ENCODE data around the gene PYROXD2. TPM values are rescaled to one million over a fixed set of nuclear protein-coding genes. Genes with fewer than 3 reads are reported as not detected.

The PYROXD2 gene
- polyA plus RNA-seq, 1 experiment = 23.1 TPM

GRCh38 chr10:98460837-98461499 is 46.0 kb upstream of the PYROXD2 start:
- ChIA-PET POLR2A (interaction anchor here (0.6 kb wide), 1 partner anchor 125 kb away, joined by 3 read pairs; no protein-coding TSS in a partner anchor), CTCF (interaction anchor here (1.0 to 1.2 kb wide), 4 partner anchors 14 to 711 kb away, joined by 3 read pairs; no protein-coding TSS in a partner anchor)
- H3K27me3 ChIP-seq (ENCODE audit: control insufficient read depth, insufficient read depth, low read length) = no peaks in the 10 kb centered on the region
- no peaks in the 10 kb centered on the region for H3K36me3 ChIP-seq (ENCODE audit: control insufficient read depth, insufficient read depth, low read length)
- no peak overlapping the region for H3K4me3 ChIP-seq (ENCODE audit: low read depth, low read length)
- TF ChIP-seq, protein P1, sequence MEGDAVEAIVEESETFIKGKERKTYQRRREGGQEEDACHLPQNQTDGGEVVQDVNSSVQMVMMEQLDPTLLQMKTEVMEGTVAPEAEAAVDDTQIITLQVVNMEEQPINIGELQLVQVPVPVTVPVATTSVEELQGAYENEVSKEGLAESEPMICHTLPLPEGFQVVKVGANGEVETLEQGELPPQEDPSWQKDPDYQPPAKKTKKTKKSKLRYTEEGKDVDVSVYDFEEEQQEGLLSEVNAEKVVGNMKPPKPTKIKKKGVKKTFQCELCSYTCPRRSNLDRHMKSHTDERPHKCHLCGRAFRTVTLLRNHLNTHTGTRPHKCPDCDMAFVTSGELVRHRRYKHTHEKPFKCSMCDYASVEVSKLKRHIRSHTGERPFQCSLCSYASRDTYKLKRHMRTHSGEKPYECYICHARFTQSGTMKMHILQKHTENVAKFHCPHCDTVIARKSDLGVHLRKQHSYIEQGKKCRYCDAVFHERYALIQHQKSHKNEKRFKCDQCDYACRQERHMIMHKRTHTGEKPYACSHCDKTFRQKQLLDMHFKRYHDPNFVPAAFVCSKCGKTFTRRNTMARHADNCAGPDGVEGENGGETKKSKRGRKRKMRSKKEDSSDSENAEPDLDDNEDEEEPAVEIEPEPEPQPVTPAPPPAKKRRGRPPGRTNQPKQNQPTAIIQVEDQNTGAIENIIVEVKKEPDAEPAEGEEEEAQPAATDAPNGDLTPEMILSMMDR (IDR thresholded peaks at IDR 0.05; ENCODE audit: insufficient read depth, low read depth, low read length) = no peak
- DNase-seq (ENCODE audit: low read depth) = peak; percentile 71

GRCh38 chr10:98458809-98459784 is 44.1 kb upstream of the PYROXD2 start:
- Histone ChIP-seq H3K27me3 (ENCODE audit: control insufficient read depth, insufficient read depth, low read length) (no peaks in the 10 kb centered on the region), H3K4me3 (ENCODE audit: low read depth, low read length) (no peak overlapping the region), H3K36me3 (ENCODE audit: control insufficient read depth, insufficient read depth, low read length) (no peaks in the 10 kb centered on the region)
- DNase-seq (ENCODE audit: low read depth) = no peak
- TF ChIP-seq, protein P1 (IDR thresholded peaks at IDR 0.05; ENCODE audit: insufficient read depth, low read depth, low read length) = no peak
- POLR2A ChIA-PET = no interaction called here
- CTCF ChIA-PET = interaction anchor here (1.6 kb wide), 1 partner anchor 8 kb away, joined by 5 read pairs; no protein-coding TSS in a partner anchor

- Histone ChIP-seq H3K4me3 (ENCODE audit: low read depth, low read length) (no peak overlapping the region), H3K27me3 (ENCODE audit: control insufficient read depth, insufficient read depth, low read length) (no peaks in the 10 kb centered on the region), H3K36me3 (ENCODE audit: control insufficient read depth, insufficient read depth, low read length) (no peaks in the 10 kb centered on the region)
- ChIA-PET CTCF (interaction anchor here (0.6 to 1.6 kb wide), 2 partner anchors 10 to 27 kb away, joined by 4 to 5 read pairs; no protein-coding TSS in a partner anchor), POLR2A (no interaction called here)
- TF ChIP-seq, protein P1 (IDR thresholded peaks at IDR 0.05; ENCODE audit: insufficient read depth, low read depth, low read length) = no peak
- DNase-seq (ENCODE audit: low read depth) = no peak
Observed at GRCh38 chr10:98457721-98458120, 42.7 kb upstream of the PYROXD2 start.

DNA sequence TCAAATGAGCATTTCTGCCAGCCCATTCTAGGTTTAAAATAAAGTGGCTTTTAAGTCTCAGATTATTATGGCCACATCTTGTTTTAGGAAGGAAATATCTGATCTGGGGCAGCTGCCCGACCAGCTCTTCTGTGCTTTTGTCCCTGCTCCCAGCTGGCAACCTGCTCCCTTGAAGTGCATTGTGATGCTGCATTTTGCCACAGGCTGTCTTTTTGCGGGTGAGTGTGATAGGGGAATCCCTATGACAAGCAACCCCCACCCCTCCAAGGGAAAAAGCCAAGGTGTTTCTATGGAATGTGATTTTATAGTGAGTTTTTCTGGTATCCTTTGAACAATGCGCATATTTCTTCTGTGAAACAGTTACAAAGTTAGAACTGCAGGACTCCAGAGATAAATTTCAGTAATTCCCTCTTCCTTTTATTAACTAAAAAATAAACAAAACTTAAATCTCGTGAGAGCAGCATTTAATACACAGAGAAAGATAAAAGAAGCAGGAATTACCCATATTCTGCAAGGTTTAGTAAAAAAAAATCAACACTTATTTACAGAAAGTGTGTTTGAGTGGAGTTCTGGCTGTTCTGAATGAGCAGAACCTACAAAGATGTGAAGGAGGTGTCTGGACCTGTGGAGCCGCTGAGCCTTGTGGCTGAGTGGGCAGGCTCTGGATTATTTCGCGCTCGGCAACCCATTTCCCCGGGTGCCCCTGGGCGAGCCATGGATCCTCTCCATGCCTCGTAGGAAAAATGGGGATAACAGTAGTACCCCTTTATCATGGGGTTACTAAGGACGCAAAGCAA is 41.9 kb upstream of the PYROXD2 start:
- DNase-seq (ENCODE audit: low read depth) = no peak
- no peaks in the 10 kb centered on the region for H3K27me3 ChIP-seq (ENCODE audit: control insufficient read depth, insufficient read depth, low read length)
- H3K36me3 ChIP-seq (ENCODE audit: control insufficient read depth, insufficient read depth, low read length) = no peaks in the 10 kb centered on the region
- H3K4me3 ChIP-seq (ENCODE audit: low read depth, low read length) = no peak overlapping the region
- CTCF ChIA-PET = interaction anchor here (1.1 to 1.6 kb wide), 2 partner anchors 9 to 11 kb away, joined by 3 to 5 read pairs; no protein-coding TSS in a partner anchor
- TF ChIP-seq, protein P1 (IDR thresholded peaks at IDR 0.05; ENCODE audit: insufficient read depth, low read depth, low read length) = no peak
- POLR2A ChIA-PET = no interaction called here
